GM19324 (cell line): ENCODE measurements around the gene SDK2.
"Not testable (repeated sequence)": the region's sequence is repeated elsewhere in the genome, so short reads cannot be mapped to it uniquely, and the experiment has no call there.

Source experiments
- ATAC-seq: cut with Tn5 transposase; IDR thresholded peaks from one replicate; pipeline ENCODE4 v1.9.1; 2021; ENCODE audit warnings: mild to moderate bottlenecking, moderate library complexity; ENCODE audit not compliant: unreplicated experiment, low FRiP score

The SDK2 gene

GRCh38 chr17:73470316-73470826 is 173.9 kb downstream of the SDK2 start:
- no peak for ATAC-seq

GRCh38 chr17:73469311-73469710 is 174.9 kb downstream of the SDK2 start:
- no peak for ATAC-seq

DNA sequence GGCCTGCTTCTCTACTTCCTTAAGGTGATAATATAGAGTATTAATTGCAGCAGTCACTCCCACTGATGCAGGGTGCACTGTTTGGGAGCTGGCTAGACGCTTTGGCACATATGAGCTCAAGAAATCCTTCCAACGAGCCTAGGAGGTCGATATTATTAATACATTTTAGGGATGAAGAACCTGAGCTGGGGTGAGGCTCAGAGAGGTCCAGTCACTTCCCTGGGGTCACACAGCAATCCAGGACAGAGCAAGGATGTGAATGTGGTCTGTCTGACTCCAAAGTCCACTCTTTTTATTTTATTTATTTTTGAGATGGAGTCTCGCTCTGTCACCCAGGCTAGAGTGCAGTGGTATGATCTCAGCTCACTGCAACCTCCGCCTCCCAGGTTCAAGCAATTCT is 176.0 kb downstream of the SDK2 start:
- no peak for ATAC-seq

DNA sequence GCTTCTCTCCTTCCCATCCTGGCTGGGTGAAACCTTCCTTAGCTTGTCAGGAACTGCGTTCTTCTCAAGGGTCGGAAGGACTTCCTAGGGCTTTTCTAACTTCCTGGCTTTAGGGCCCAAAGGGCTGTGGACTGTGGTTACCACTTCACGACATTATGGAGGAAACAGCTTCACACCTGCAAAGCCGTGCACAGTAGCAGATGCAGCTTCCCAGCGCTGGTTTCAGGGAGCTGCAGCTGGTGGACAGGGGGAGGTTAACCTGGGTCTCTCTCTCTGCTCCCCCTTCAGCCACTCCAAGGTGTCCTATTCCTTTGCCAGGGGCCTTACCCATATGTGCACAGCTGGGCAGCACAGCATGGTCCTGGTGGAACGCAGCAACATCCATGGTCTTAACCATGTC is 176.6 kb downstream of the SDK2 start:
- ATAC-seq: no peak

DNA sequence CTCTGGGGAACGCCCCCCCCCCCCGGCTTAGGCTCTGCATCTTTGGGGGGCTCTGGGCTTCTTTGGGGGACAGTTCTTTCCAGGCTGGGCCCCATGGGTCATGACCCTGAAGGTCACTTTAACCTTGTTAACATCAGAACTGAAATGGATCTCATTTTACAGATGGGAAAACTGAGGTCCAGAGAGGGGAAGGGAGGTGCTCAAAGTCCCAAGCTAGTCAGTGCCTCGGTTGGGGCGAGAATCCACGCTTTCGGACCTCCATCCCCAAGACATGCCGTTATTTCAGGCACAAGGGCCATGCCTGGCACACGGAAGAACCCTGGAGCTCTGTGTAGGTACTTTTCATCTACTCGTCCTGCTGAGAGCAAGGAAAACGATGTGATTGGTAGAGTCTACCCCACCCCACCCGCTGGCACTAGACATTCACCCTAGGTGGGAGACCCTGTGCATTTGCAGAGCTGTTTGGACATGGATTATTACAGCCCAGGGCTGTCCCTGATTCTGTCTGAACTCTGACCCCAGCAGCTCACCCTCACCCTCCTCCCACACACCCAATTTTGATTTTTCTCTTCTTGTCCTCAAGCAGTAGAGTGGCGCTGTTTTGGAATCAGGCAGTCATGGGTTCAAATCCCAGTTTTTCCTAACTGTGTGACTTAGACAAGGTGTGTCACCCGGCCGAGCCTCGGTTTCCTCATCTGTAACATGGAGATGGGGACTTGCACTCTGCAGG is 177.4 kb downstream of the SDK2 start:
- ATAC-seq: no peak

- ATAC-seq: no peak
These were observed 178.4 kb downstream of the SDK2 start for GRCh38 chr17:73465953-73466230.

- ATAC-seq: no peak
These were observed 178.9 kb downstream of the SDK2 start for GRCh38 chr17:73465130-73465952.

- no peak for ATAC-seq
These were observed 179.8 kb downstream of the SDK2 start for GRCh38 chr17:73464447-73464846.

- no peak for ATAC-seq
These were observed 180.4 kb downstream of the SDK2 start for GRCh38 chr17:73463821-73464220.

DNA sequence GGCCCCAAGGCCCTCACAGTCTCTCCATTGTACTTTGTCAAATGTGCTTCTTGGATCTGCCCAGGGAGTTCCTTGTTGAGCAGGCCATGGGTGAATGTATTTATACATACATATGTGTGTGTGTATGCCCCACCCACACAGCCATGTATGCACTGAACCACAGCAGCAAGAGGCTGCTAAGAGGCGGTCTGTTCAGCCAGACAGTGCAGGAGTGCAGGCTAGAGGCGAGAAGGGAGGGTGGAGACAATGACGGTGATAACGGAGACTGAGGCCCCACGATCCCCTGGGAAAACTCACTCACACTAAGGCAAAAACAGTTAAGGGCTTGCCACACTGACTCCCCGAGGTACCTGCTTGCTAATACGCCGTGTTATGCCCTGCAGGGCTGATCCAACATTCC is 181.4 kb downstream of the SDK2 start:
- ATAC-seq: no peak

DNA sequence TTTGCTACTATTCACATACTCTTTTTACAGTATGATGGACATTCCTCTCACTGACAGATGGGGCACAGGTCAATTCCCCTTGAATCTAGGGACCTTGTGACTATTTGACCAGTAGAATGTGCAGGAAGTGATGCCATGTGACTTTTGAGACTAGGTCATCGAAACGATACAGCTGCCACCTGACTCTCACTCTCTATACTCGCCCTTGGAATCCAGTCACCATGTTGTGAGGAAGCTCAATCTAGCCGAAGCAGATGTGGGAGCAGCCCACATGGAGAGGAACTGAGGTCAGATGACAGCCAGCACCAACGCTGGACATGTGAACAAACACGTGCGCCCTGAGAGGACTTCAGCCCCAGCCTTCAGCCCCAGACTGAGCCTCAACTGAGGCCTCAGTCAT is 184.3 kb downstream of the SDK2 start:
- ATAC-seq: no peak

GRCh38 chr17:73455767-73456166 is 188.5 kb downstream of the SDK2 start:
- ATAC-seq: no peak

- ATAC-seq: no peak
These were observed 189.1 kb downstream of the SDK2 start for GRCh38 chr17:73455050-73455687.

DNA sequence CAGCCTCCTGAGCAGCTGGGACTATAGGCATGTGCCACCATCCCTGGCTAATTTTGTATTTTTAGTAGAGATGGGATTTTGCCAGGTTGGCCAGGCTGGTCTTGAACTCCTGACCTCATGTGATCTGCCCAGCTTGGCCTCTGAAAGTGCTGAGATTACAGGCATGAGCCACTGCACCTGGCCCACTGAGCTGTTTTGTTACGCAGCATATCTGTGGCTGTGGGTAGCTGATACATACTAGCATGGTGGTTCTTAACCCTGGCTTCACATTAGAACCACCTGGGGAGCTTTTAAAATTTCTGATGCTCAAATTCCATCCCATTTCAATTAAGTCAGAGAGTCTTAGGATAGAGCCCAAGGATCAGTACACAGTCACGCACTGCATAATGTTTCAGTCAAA is 190.8 kb downstream of the SDK2 start:
- ATAC-seq: not testable (repeated sequence)

- no peak for ATAC-seq
These were observed 191.2 kb downstream of the SDK2 start for GRCh38 chr17:73453090-73453489.

GRCh38 chr17:73452009-73452408 is 192.2 kb downstream of the SDK2 start:
- no peak for ATAC-seq

DNA sequence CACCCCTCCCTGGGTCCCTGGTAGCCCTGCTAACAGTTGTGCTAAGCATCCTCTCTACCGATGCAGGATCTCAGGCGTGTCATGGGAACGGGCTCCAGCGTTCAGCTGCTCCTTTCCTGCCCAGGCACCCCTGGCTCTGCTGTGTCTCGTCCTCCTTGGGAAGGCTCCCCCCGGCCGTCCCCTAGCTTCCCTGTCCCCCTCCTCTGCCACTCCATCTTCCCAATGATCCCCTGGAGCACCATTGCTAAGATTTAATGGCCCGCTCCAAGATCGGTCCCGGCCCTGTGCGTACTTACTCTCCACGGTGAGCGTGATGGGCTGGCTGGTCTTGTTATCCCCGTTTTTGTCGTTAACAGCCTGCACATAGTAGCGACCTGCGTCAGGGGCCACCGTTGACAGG is 196.9 kb downstream of the SDK2 start:
- no peak for ATAC-seq

- no peak for ATAC-seq
These were observed 197.6 kb downstream of the SDK2 start for GRCh38 chr17:73446617-73447016.

DNA sequence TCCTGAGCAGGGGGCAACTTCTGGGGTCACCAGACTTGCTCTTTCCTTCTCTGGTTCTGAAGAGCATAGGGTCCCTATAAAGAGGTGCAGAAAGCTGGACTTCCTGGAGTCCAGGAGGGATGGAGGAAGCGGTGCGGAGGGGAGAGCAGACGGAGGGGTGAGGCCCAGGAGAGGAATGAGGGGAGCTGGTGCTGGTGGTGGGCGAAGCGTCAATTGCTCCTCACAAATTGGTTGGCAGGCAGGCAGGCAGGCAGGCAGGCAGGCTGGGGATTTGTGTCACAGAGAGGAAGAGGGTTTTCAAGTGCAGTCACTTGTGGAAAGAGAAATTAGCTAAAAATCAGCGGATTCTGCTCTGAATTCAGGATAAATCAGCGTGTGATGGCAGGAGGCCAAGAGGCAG is 198.8 kb downstream of the SDK2 start:
- ATAC-seq: no peak

DNA sequence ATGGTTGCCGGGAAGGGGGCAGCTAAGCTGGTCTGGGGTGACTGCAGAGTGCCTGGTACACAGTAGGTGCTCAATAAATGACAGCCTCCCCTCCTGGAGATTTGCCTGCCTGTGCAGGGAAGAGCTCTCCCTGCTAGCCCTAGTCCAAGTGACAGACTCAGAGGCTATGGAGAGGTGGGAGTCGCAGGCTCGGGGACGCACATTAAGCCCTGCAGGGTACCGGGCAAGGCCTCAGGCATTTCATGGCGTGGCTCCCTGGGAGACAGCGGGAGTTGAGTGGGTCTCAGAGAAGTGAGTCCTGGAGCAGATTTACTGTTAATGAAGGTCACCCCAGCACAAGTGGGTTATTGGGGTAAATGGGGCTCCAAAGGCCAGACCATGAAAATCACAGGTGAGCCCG is 200.2 kb downstream of the SDK2 start:
- ATAC-seq: no peak

GRCh38 chr17:73439597-73439996 is 204.6 kb downstream of the SDK2 start:
- ATAC-seq: no peak

GRCh38 chr17:73437826-73438225 is 206.4 kb downstream of the SDK2 start:
- ATAC-seq: no peak
